GM18517 (cell line): ENCODE measurements around the gene ERO1B.

Source experiments
- ATAC-seq: cut with Tn5 transposase; IDR thresholded peaks from one replicate; pipeline ENCODE4 v1.9.1; 2021; ENCODE audit warnings: mild to moderate bottlenecking, moderate library complexity; ENCODE audit not compliant: unreplicated experiment

The ERO1B gene

GRCh38 chr1:236253918-236254637 is 27.7 kb downstream of the ERO1B start:
- ATAC-seq: no peak

GRCh38 chr1:236253119-236253518 is 28.6 kb downstream of the ERO1B start:
- no peak for ATAC-seq

DNA sequence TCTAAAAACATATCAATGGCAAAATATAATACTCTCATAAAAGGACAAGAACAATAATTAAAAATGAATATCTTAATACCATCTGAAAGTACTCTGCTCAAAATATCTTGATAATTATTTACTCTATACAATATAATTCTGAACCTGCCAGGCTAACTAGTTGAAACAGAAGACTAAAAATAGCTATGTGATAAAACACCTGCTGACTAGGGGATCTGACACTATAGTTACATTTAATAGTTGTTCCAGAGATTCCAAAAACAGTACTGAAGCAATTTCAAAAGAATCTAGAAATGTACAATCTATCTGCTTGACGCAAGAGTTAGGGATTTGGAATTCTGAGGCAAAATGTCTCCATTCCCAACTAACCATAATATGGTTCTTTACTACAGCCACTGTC is 30.2 kb downstream of the ERO1B start:
- no peak for ATAC-seq

DNA sequence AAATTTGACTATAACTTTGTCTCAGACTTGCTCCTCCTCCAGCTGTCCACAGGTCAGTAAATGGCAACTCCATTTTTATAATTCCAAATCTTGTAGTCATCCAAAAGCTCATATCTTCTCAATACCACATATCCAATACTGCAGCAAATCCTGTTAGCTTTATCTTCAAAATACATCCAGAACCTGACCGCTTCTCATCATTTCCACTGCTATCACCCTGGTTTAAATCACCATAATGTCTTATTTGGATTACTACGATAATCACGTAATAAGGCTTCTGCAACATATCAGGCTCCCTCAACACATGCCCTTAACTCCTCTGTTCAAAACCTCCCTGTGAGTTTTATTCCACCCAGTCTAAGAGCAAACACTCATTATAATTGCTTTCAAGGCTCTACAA is 34.5 kb downstream of the ERO1B start:
- no peak for ATAC-seq

DNA sequence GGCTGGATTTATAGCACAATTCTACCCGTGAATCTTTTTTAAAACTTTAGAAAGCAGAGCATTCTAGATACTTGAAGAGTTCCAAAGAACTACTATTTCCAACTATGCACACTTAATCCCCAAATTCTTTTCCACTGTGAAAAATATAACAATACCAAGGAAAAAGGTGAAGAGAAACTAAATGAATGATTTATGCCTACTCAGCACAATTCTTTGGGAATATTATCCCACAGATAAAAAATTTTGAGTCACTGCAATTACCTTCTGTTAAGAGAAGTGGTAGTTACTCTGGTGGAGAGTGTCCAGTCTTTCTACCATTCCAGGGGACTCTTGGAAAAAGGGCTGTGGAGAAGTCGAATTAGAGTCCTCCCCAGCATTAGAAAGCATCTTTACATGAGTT is 39.2 kb downstream of the ERO1B start:
- ATAC-seq: no peak

GRCh38 chr1:236240675-236241074 is 41.1 kb downstream of the ERO1B start:
- no peak for ATAC-seq

DNA sequence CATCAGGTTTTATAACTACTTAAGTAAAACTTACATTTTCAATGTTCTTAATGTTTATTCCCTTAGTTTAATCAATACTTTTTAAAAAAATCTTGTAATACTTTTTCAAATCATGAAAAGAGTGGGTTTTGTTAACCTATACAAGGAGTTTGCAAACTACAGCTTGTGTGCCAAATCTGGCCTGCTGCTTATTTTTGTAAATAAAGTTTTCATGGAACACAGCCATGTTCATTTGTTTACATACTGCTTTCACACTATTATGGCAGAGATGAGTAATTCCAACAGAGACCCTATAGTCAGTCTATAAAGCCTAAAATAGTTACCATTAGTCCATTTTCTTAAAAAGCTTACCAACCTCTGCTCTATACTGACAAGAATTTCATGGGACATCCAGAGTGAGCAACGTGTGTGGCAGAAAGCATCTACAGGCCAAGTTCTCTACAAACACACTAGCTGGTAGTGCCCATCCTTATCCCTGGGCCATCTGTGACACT is 42.6 kb downstream of the ERO1B start:
- ATAC-seq: no peak

GRCh38 chr1:236235116-236235515 is 46.6 kb downstream of the ERO1B start:
- no peak for ATAC-seq

DNA sequence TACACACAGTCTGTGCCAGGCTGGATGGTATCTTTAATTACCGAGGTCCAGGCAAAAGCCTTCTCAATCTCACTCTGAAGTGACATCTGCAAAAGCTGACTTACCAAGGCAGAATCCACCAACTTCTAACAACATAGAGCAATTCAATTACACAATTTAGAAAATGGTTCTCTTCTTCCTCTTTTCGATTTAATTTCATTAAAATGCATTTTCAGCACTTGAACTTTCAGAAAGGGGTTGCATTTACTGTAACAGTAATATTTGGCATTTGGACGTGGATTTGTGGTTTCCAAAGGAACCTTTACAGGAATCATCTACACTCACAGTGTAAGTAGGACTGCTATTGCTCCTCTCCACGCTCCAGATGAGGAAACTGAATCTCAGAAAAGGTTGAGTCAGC is 53.3 kb downstream of the ERO1B start:
- no peak for ATAC-seq

GRCh38 chr1:236222632-236223031 is 59.1 kb downstream of the ERO1B start:
- no peak for ATAC-seq

DNA sequence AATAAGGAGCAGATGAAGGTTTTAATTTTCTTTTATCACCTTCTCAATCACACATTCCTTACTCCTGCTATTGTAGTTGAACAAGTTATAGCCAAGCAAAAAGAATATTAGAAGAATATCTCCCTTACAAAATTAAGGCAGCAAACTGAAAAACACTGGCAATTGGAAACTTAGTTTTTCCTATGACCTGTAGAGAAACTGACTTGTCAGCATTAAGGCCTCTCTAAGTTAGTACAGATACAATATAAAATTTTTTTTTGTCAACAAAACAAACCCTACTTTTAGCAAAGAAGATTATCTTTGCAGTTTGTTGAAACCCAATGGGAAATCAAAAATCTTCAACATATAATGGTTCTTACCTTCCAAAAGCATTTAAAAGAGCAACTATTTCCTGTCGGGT is 61.3 kb downstream of the ERO1B start:
- ATAC-seq: no peak

DNA sequence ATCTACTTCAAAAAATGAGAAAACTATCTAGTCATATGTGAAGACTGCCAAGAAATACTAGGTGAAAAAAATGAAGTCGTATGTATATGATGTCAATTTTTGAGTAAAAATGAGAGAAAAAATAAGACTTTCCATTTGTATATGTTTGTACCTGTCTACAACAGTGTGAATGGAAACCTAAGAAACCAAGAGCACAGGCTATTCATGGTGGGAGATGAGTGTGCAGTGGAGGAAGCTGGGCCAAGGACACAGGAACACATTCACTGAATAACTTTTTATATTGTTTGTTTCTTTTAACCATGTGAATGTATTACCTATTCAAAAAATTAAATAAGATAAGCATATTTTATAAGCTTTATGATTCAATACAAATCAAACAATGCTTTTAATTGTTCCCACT is 67.0 kb downstream of the ERO1B start:
- no peak for ATAC-seq

DNA sequence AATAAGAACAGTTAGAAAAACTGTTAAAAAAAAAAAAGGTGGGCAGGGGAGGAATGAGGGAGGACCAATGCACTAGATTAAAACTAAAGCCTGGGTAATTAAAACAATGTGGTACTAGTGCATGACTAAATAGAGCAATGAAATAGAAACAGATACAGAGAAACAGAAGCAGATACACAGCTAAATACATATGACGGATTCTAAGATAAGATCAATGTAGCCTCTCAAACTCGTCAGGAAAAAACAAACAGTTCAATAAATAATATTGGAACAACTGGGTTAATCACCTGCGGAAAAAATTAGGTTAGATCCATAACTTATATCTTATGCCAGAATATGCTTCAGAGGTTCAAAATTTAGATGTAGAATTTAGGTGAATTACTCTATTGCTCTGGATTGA is 68.2 kb downstream of the ERO1B start:
- ATAC-seq: no peak

- no peak for ATAC-seq
Measured at GRCh38 chr1:236211815-236212214, 69.9 kb downstream of the ERO1B start.

DNA sequence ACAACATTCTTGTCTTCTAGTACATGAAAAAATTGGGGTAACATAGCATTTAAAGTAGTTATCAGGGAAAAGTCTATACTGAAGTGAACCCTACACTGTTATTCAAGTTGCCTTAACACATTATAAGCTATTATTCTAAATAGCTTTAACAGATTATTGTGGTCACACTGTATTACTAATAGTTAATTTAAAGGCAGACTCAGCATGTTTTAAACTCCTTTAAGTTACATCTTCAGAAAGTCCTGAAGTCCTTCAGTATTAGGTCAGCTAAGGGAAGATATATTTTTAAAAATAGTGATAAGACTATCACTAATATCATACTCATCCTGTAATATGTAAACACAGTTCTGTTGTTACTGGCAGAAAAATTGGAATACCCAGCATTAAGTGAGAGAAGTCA is 72.0 kb downstream of the ERO1B start:
- no peak for ATAC-seq

- no peak for ATAC-seq
Measured at GRCh38 chr1:236209185-236209584, 72.6 kb downstream of the ERO1B start.

DNA sequence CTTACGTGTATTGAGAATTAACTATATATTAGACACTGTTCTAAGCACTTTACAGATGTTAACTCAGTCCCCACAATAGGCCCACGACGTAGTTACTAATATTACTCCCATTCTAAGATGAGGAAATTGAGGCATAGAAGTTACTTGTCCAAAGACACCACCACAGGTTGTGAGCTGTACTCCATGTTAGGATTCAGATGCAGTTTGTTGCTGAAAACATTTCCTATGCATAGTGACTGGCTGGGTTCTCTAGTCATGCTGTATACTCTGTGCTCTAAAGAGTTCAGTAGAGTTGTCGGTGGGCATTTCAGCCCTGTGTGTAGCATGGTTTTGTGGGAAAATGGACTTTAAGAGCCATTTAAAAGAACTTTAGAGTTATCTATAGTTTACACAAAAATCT is 74.2 kb downstream of the ERO1B start:
- ATAC-seq: no peak

DNA sequence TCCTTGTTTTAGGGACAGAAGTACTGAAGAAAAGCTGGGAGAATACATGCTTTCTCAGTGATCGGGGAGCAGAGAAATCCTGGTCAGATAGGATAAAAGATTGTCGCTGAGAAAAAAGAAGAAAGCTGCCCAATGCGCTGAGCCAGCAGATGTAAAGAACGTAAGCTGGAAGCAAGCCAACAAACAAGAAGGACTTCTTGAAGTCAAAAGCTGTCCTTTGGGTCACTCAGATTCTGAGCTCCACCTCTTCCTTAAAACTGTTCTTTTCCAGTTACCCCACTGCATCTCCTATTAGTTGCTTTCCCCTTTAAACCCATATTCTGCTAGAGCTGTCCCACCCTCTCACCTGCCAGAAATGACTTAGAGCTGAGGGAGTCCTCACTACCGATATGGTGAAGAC is 74.6 kb downstream of the ERO1B start:
- ATAC-seq: no peak

DNA sequence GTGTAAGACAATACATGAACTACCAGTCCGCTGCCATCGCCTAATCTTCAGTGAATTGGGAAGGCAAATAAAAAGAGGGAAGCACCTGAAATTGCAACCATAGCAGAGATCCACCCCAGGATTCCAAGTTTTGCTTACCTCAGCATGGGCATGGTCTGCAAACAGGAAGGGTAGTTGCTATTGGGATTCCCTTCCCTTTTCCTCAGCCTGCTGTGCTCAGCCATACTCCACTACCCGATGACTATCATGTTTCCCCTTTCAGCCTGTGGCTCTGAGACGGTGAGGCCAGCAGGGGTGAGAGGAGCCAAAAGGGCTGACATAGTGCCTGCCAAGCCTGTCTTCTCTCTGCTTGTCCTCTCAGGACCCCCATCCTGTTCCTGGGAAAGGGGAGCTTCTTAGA is 75.2 kb downstream of the ERO1B start:
- no peak for ATAC-seq

DNA sequence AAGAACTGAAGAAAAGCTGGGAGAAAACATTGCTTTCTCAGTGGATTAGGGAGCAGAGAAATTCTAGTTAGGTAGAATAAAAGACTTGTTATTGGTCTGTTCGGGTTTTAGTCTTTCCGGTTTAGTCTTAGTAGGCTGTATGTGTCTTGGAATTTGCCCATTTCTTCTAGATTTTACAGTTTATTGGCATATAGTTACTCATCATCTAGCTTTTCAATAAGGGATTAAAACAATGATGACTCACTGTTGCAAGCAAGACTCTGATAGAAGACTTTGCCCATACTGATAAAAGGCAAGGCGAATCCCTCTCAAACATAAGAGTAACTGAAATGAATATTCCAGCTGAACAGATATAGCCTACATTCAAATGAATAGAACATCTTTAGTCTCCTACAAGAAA is 77.1 kb downstream of the ERO1B start:
- no peak for ATAC-seq

DNA sequence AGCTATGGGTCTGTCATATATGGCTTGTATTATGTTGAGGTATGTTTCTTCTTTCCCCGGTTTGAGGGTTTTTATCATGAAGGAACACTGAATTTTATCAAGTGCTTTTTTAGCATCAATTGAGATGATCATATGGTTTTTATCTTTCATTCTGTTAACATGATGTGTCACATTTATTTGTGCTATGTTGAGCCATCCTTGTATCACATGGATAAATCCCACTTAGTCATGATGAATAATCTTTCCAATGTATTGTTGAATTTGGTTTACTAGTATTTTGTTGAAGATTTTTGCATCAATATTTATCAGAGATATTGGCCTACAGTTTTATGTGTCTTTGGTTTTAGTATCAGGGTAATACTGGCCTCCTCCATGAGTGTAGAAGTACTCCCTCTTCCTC is 77.7 kb downstream of the ERO1B start:
- no peak for ATAC-seq

GRCh38 chr1:236201786-236202185 is 80.0 kb downstream of the ERO1B start:
- ATAC-seq: no peak

DNA sequence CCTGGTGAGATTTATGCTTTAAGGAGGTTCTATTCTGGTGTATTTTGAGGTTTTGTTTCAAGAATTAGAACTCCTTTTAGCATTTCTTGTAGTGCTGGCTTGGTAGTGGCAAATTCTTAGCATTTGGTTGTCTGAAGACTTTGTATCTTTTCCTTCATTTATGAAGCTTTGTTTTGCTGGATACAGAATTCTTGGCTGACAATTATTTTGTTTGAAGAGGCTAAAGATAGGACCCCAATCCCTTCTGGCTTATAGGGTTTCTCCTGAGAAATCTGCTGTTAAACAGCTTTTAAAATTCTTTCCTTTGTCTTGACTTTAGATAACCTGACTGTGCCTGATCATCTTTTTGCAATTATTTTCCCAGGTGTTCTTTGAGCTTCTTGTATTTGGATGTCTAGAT is 80.8 kb downstream of the ERO1B start:
- no peak for ATAC-seq
